DND-41 (cell line): ENCODE measurements around the gene TDRD9.

Experiments
- ATAC-seq: fragments of 200-7000 bp; cut with Tn5 transposase; 3 replicates; pipeline ENCODE4 v1.9.1; 2021; ENCODE audit warnings: low read depth; ENCODE audit not compliant: insufficient read depth
- DNase-seq: peaks from one replicate; pipeline ENCODE4 v3.0.0-alpha.2; 2020
- H2AFZ ChIP-seq: 2 replicates; pipeline ENCODE4 v1.6.0; 2012; ENCODE audit warnings: low read depth, low read length
- H3K27ac ChIP-seq: 2 replicates; pipeline ENCODE4 v1.5.1; 2012; ENCODE audit warnings: low read length, inconsistent platforms
- H3K27me3 ChIP-seq: fragments of 200-600 bp; sonication (generic); 2 replicates; pipeline ENCODE4 v1.6.0; 2012; ENCODE audit warnings: low read length, mild to moderate bottlenecking, inconsistent platforms; ENCODE audit not compliant: insufficient read depth, poor library complexity
- H3K36me3 ChIP-seq: 2 replicates; pipeline ENCODE4 v1.5.1; 2012; ENCODE audit warnings: low read length, inconsistent platforms; ENCODE audit not compliant: insufficient read depth
- H3K4me1 ChIP-seq: 2 replicates; pipeline ENCODE4 v1.5.1; 2012; ENCODE audit warnings: mild to moderate bottlenecking, low read length; ENCODE audit not compliant: insufficient read depth
- H3K4me2 ChIP-seq: 2 replicates; pipeline ENCODE4 v1.6.0; 2012; ENCODE audit warnings: mild to moderate bottlenecking, moderate library complexity, low read length, inconsistent platforms; ENCODE audit not compliant: insufficient read depth
- H3K4me3 ChIP-seq, 2 experiments: fragments of 200-600 bp in 1 of 2; shearing (Covaris generic) in 1 of 2; 2 replicates each; pipeline ENCODE4 v1.5.1; 2012 to 2016; ENCODE audit warnings: inconsistent platforms in 2 of 2, low read length in 2 of 2, mild to moderate bottlenecking in 2 of 2, low read depth in 1 of 2, moderate library complexity in 1 of 2
- H3K79me2 ChIP-seq: 2 replicates; pipeline ENCODE4 v1.6.0; 2012; ENCODE audit warnings: low read length, inconsistent platforms; ENCODE audit not compliant: insufficient read depth
- H3K9ac ChIP-seq: 2 replicates; pipeline ENCODE4 v1.6.0; 2012; ENCODE audit warnings: low read depth, mild to moderate bottlenecking, inconsistent platforms, low read length, moderate library complexity
- H3K9me3 ChIP-seq: 2 replicates; pipeline ENCODE4 v1.5.1; 2012; ENCODE audit warnings: low read length, moderate library complexity, mild to moderate bottlenecking, inconsistent platforms; ENCODE audit not compliant: insufficient read depth, severe bottlenecking
- H4K20me1 ChIP-seq: 2 replicates; pipeline ENCODE4 v1.6.0; 2012; ENCODE audit warnings: low read length; ENCODE audit not compliant: insufficient read depth
- EZH2 ChIP-seq: IDR thresholded peaks from 3 replicates; pipeline ENCODE4 v1.6.1; 2012; ENCODE audit warnings: borderline replicate concordance, low read depth, mild to moderate bottlenecking, moderate library complexity, low read length, inconsistent platforms; ENCODE audit not compliant: severe bottlenecking
- TF ChIP-seq, protein P1 (sequence below): IDR thresholded peaks from 2 replicates; pipeline ENCODE4 v1.5.1; 2012; ENCODE audit warnings: borderline replicate concordance, low read length, moderate library complexity, mild to moderate bottlenecking; ENCODE audit not compliant: poor library complexity, severe bottlenecking; ENCODE audit errors: extremely low read depth

The TDRD9 gene

DNA sequence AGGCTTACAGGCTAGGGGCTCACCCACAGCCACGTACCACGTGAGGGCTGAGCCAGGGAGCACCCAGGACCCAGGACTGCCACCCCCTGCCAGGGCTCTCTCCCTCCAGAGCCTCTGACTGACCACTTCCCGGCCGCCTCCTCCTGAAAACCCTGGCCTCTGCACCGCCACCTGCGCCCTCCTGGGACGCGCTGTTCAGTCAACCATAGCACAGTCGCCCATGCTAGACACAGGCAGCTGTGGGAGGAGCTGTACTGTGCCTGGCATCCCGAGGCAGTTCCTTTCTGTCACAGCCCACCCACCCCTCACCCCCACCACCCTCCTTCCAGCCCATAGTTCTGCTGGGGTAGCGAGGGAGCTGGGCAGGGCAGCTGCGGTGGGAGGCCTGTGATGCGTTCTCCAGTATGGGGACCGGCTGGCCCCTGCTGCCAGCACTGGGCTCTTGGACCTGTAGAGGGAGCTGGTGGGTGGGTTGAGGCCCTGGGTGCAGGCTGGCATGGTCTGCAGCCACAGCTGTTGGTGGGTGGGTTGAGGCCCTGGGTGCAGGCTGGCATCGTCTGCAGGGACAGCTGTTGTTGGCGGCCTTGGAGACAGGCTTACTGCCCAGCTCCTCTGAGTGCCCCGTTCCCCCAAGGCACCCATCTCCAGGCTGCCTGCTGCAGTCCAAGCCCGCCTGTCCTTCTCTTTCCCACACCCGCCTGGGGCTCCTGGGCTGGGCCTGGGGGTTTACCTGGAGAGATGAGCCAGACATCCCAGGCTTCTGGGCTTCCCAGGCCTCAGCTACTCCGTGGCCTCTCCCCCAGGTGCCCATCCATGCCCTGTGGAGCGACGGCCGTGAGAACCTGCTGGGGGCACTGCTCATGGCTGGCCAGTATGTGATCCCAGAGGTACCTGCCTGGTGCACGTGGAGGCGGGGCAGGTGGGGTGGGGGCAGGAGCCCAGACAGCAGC is 168.8 kb downstream of the TDRD9 start:
- no peaks in the 10 kb centered on the region for H3K4me1 ChIP-seq
- TF ChIP-seq, protein P1, sequence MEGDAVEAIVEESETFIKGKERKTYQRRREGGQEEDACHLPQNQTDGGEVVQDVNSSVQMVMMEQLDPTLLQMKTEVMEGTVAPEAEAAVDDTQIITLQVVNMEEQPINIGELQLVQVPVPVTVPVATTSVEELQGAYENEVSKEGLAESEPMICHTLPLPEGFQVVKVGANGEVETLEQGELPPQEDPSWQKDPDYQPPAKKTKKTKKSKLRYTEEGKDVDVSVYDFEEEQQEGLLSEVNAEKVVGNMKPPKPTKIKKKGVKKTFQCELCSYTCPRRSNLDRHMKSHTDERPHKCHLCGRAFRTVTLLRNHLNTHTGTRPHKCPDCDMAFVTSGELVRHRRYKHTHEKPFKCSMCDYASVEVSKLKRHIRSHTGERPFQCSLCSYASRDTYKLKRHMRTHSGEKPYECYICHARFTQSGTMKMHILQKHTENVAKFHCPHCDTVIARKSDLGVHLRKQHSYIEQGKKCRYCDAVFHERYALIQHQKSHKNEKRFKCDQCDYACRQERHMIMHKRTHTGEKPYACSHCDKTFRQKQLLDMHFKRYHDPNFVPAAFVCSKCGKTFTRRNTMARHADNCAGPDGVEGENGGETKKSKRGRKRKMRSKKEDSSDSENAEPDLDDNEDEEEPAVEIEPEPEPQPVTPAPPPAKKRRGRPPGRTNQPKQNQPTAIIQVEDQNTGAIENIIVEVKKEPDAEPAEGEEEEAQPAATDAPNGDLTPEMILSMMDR = peak; percentile 40
- TF ChIP-seq EZH2 = no peak

DNA sequence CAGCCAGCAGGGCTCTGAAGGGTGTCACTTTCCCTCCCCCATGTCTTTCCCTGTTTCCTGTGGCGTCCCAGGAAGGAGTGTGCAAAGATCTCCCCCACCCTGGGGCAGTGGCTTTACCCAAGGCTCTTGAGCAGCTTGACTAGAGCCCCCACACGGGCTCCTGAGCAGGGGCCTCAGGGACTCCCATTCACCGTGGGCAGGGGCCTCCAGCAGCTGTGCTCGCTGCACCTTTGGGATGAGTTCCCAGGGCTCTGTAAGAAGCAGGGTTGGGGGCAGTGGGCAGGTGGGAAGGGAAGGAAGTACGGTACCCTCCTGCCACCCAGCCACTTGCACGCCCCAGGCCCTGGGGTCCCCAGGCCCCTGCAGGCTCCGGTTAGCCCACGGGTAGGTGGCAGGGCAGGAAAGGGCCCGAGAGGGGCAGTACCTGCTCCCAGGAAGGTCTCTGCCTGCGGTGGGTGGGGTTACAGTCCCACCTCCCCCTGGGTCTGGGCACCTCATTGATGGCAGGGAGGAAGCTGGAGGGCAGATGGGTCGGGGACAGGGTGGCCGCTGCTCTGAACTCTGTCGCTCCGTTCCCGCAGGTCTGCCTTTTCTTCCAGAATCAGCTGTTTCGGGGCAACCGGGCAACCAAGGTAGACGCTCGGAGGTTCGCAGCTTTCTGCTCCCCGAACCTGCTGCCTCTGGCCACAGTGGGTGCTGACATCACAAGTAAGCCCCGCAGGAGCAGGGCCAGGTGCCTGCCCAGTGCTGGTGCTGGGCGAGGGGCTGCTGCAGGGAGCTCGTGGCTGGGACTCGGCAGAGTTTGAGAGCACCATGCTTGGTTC is 170.2 kb downstream of the TDRD9 start:
- H2AFZ ChIP-seq = no peak overlapping the region
- no peaks in the 10 kb centered on the region for H3K4me1 ChIP-seq
- DNase-seq (no peak), ATAC-seq (no peak)
- H3K4me3 ChIP-seq = no peak overlapping the region
- H3K27ac ChIP-seq = no peak overlapping the region
- H3K9ac ChIP-seq = no peak overlapping the region
- H4K20me1 ChIP-seq = peaks cover 2% of the 10 kb centered on the region; the same call in 1 of the 2 replicates
- no peak overlapping the region for H3K4me2 ChIP-seq
- H3K79me2 ChIP-seq = no peaks in the 10 kb centered on the region
- no peaks in the 10 kb centered on the region for H3K36me3 ChIP-seq
- H3K27me3 ChIP-seq = no peaks in the 10 kb centered on the region
- H3K9me3 ChIP-seq = no peaks in the 10 kb centered on the region
- TF ChIP-seq, protein P1 = no peak
- TF ChIP-seq EZH2 = no peak

More for the DNA sequence above, 168.8 kb downstream of the TDRD9 start:
- no peak overlapping the region for H3K9ac ChIP-seq
- no peak overlapping the region for H3K4me2 ChIP-seq
- H4K20me1 ChIP-seq = peaks cover 2% of the 10 kb centered on the region; the same call in 1 of the 2 replicates
- no peak overlapping the region for H3K27ac ChIP-seq
- ATAC-seq (peak; percentile 37; the same call in 1 of the 3 replicates), DNase-seq (peak; percentile 10)
- H3K4me3 ChIP-seq = no peak overlapping the region
- H3K9me3 ChIP-seq = no peaks in the 10 kb centered on the region
- no peak overlapping the region for H2AFZ ChIP-seq
- no peaks in the 10 kb centered on the region for H3K36me3 ChIP-seq
- H3K79me2 ChIP-seq = no peaks in the 10 kb centered on the region
- H3K27me3 ChIP-seq = no peaks in the 10 kb centered on the region

DNA sequence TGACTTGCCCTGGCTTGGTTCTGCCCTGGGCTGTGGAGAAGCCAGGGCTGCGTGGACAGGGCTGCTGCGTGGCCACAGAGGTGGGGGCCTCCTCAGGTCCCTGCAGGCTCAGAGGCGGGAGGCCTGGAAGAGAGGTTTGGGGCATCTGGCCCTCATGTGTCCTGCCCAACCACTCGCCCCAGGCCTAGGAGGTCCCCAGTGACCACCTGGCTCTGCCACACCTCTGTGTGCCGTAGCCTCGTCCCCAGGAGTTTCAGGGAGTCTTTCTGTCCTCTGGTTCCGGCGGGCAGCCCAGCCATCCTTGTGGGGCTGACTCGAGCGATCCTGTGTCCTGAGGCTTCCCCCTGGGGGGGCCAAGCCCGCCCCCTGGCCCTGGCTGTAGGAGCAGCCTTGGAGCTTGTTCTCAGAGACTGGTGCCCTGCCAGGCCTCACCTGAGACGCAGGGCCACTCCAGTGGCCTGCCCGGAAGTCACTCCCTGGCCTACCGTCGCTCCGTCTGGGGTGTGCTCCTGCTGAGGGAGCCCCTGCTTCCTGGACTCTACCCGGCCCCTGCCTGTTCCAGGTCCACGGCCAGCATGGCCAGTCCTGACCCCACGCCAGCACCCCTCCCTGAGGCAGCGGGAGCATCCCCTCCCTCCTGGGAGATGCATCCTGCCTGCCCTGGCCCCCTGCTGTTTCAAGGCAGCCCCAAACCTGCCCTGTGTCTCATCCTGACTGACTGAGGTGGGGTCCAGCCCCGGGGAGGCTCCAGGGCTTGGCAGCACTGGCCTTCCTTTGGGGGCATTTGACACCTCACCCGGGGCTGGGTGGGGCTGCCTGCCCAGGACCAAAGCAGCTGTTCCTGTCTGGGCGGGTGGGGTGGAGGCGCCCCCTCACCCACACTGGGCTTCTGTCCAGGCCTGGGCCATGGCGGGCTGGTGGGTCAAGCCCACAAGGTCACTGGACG is 171.1 kb downstream of the TDRD9 start:
- Histone ChIP-seq H3K9ac (no peak overlapping the region), H3K27ac (no peak overlapping the region), H3K4me1 (no peaks in the 10 kb centered on the region), H4K20me1 (peaks cover 2% of the 10 kb centered on the region; the same call in 1 of the 2 replicates), H3K9me3 (no peaks in the 10 kb centered on the region), H3K36me3 (no peaks in the 10 kb centered on the region), H3K4me2 (no peak overlapping the region), H3K27me3 (no peaks in the 10 kb centered on the region), H3K79me2 (no peaks in the 10 kb centered on the region), H3K4me3 (no peak overlapping the region), H2AFZ (no peak overlapping the region)
- ATAC-seq (no peak), DNase-seq (no peak)
- TF ChIP-seq, protein P1 = no peak
- no peak for TF ChIP-seq EZH2
